WERI-Rb-1 (cell line): ENCODE measurements around the gene CTLA4.

ENCODE experiments used
- DNase-seq: peaks from one replicate; pipeline ENCODE4 v3.0.0-alpha.2; 2020
- H3K27ac ChIP-seq: fragments of 250-450 bp; sonication (Bioruptor Pico); 2 replicates; pipeline ENCODE4 v1.5.1; 2020; ENCODE audit warnings: mild to moderate bottlenecking, moderate library complexity
- H3K27me3 ChIP-seq: fragments of 250-450 bp; sonication (Bioruptor Pico); 2 replicates; pipeline ENCODE4 v1.5.1; 2021; ENCODE audit warnings: mild to moderate bottlenecking, low read depth, moderate library complexity; ENCODE audit not compliant: insufficient read depth, severe bottlenecking
- H3K36me3 ChIP-seq: fragments of 250-450 bp; sonication (Bioruptor Pico); 2 replicates; pipeline ENCODE4 v1.5.1; 2020; ENCODE audit warnings: mild to moderate bottlenecking, moderate library complexity
- H3K4me3 ChIP-seq: 2 replicates; pipeline ENCODE4 v1.5.1; 2011; ENCODE audit warnings: low read depth, mild to moderate bottlenecking, control low read depth, low read length
- H3K9me3 ChIP-seq: fragments of 250-450 bp; sonication (Bioruptor Pico); 2 replicates; pipeline ENCODE4 v1.5.1; 2021; ENCODE audit warnings: mild to moderate bottlenecking, moderate library complexity; ENCODE audit not compliant: severe bottlenecking
- CTCF ChIP-seq: IDR thresholded peaks from 2 replicates; pipeline ENCODE4 v1.5.1; 2011; ENCODE audit warnings: low read depth, mild to moderate bottlenecking, control low read depth, inconsistent platforms, low read length

CTLA4 gene

DNA sequence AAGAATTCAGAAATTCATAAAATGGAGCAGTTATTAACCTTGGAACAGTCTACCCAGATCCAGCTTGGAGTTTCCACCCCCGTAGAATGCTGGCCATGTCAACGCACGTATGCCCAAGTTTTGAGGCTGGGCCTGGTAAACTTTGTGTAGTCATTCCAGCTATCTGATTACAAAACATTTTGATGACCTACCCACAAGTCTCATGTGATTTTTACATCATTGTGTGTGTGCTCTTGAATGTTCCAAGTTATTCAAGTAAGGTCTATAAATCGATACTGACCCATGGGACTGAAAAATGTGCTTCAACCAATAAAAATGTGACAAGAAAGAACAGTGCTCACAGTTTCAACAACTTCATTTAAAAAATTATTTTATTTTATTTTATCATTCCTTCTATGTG, 36.5 kb downstream of the CTLA4 start:
- Histone ChIP-seq H3K27me3 (no peaks in the 10 kb centered on the region), H3K9me3 (peaks cover 8% of the 10 kb centered on the region), H3K27ac (no peak overlapping the region), H3K36me3 (no peaks in the 10 kb centered on the region), H3K4me3 (no peak overlapping the region)
- TF ChIP-seq CTCF: no peak
- DNase-seq: no peak

DNA sequence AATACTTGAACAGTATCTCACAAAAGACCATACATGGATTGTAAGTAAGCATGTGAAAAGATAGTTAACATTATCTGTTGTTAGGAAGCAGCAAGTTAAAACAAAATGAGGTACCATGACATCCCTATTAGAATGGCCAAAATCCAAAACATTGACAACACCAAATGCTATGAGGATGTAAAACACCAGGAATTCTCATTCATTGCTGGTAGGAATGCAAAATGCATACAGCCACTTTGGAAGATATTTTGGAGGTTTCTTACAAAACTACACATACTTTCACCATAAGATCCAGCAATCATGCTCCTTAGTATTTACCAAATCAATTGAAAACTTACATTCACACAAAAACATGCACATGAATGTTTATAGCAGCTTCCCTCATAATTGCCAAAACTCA, 38.1 kb downstream of the CTLA4 start:
- TF ChIP-seq CTCF: no peak

GRCh38 chr2:203908066-203908796, 40.7 kb downstream of the CTLA4 start:
- no peak for DNase-seq
- Histone ChIP-seq H3K27me3 (no peaks in the 10 kb centered on the region), H3K4me3 (no peak overlapping the region), H3K9me3 (no peaks in the 10 kb centered on the region), H3K27ac (no peak overlapping the region), H3K36me3 (no peaks in the 10 kb centered on the region)
- TF ChIP-seq CTCF: no peak

More for the DNA sequence above, 38.1 kb downstream of the CTLA4 start:
- no peak overlapping the region for H3K4me3 ChIP-seq
- DNase-seq: no peak
- no peak overlapping the region for H3K27ac ChIP-seq
- H3K9me3 ChIP-seq: peaks cover 8% of the 10 kb centered on the region
- no peaks in the 10 kb centered on the region for H3K36me3 ChIP-seq
- H3K27me3 ChIP-seq: no peaks in the 10 kb centered on the region

DNA sequence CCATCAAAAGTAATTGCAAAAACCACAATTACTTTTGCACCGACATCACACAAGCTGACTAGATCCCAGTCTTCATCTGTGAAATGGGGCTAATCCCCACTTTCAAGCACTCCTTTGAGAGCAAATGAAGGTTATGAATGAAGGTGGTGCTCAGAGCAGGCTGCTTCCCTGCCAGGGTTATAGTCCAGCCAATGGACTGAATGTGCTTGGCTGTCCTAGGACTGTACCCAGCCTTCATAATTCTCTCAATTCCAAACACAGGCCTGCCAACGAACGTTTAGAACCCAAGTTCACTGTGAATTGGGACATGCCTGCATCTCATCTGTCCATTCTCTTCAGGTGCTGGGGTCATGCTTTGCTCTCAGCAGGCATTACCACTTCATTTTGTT, 41.2 kb downstream of the CTLA4 start:
- TF ChIP-seq CTCF: no peak
- no peaks in the 10 kb centered on the region for H3K27me3 ChIP-seq
- H3K36me3 ChIP-seq: no peaks in the 10 kb centered on the region
- no peaks in the 10 kb centered on the region for H3K9me3 ChIP-seq
- no peak overlapping the region for H3K27ac ChIP-seq
- no peak overlapping the region for H3K4me3 ChIP-seq
- no peak for DNase-seq

GRCh38 chr2:203909261-203909967, 41.8 kb downstream of the CTLA4 start:
- H3K36me3 ChIP-seq: no peaks in the 10 kb centered on the region
- no peak overlapping the region for H3K27ac ChIP-seq
- no peaks in the 10 kb centered on the region for H3K9me3 ChIP-seq
- no peak overlapping the region for H3K4me3 ChIP-seq
- H3K27me3 ChIP-seq: no peaks in the 10 kb centered on the region
- no peak for DNase-seq
- TF ChIP-seq CTCF: peak; percentile 51
